Measurements from ENCODE around the gene MAST4. TPM values are rescaled to one million over a fixed set of nuclear protein-coding genes. Genes with fewer than 3 reads are reported as not detected.
A peak's percentile ranks its signal among the peaks of the same experiment; 100 is the strongest.

MAST4 gene
- total RNA-seq, 1 donor: 23.2 TPM

- H3K4me3 ChIP-seq (ENCODE audit: low read depth, low read length): no peak overlapping the region
- no peak for TF ChIP-seq CTCF (IDR thresholded peaks at IDR 0.05; ENCODE audit: insufficient read depth, low read length)
These were observed 246.9 kb downstream of the MAST4 start for GRCh38 chr5:66843065-66843464.

GRCh38 chr5:66848749-66849641 is 252.8 kb downstream of the MAST4 start:
- no peak overlapping the region for H3K4me3 ChIP-seq (ENCODE audit: low read depth, low read length)
- DNase-seq (ENCODE audit: low read depth): peak; percentile 29
- no peak for TF ChIP-seq CTCF (IDR thresholded peaks at IDR 0.05; ENCODE audit: insufficient read depth, low read length)

More at GRCh38 chr5:66843065-66843464, 246.9 kb downstream of the MAST4 start:
- no peak for DNase-seq (ENCODE audit: low read depth)

GRCh38 chr5:66849803-66850202 is 253.6 kb downstream of the MAST4 start:
- DNase-seq (ENCODE audit: low read depth): peak; percentile 49
- no peak overlapping the region for H3K4me3 ChIP-seq (ENCODE audit: low read depth, low read length)

GRCh38 chr5:66850354-66851075 is 254.3 kb downstream of the MAST4 start:
- no peak overlapping the region for H3K4me3 ChIP-seq (ENCODE audit: low read depth, low read length)
- TF ChIP-seq CTCF (IDR thresholded peaks at IDR 0.05; ENCODE audit: insufficient read depth, low read length): no peak
- DNase-seq (ENCODE audit: low read depth): peak; percentile 60

More at GRCh38 chr5:66849803-66850202, 253.6 kb downstream of the MAST4 start:
- no peak for TF ChIP-seq CTCF (IDR thresholded peaks at IDR 0.05; ENCODE audit: insufficient read depth, low read length)

- DNase-seq (ENCODE audit: low read depth): no peak
- no peak for TF ChIP-seq CTCF (IDR thresholded peaks at IDR 0.05; ENCODE audit: insufficient read depth, low read length)
- H3K4me3 ChIP-seq (ENCODE audit: low read depth, low read length): no peak overlapping the region
These were observed 255.1 kb downstream of the MAST4 start for GRCh38 chr5:66851306-66851705.

GRCh38 chr5:66854416-66854815 is 258.2 kb downstream of the MAST4 start:
- TF ChIP-seq CTCF (IDR thresholded peaks at IDR 0.05; ENCODE audit: insufficient read depth, low read length): no peak
- no peak for DNase-seq (ENCODE audit: low read depth)
- H3K4me3 ChIP-seq (ENCODE audit: low read depth, low read length): no peak overlapping the region

Data from fibroblast of the aortic adventitia (primary cell).